Measurements from ENCODE around the gene FERMT3.
"Not testable (repeated sequence)": the region's sequence is repeated elsewhere in the genome, so short reads cannot be mapped to it uniquely, and the experiment has no call there.

The FERMT3 gene

GRCh38 chr11:64206457-64207255 lies at the start of gene FERMT3:
Gene FERMT3, plus strand, starts transcription at chr11:64206721. Its CDS starts 644 bp downstream, at chr11:64207365.
- DNase-seq = peak; percentile 80

DNA sequence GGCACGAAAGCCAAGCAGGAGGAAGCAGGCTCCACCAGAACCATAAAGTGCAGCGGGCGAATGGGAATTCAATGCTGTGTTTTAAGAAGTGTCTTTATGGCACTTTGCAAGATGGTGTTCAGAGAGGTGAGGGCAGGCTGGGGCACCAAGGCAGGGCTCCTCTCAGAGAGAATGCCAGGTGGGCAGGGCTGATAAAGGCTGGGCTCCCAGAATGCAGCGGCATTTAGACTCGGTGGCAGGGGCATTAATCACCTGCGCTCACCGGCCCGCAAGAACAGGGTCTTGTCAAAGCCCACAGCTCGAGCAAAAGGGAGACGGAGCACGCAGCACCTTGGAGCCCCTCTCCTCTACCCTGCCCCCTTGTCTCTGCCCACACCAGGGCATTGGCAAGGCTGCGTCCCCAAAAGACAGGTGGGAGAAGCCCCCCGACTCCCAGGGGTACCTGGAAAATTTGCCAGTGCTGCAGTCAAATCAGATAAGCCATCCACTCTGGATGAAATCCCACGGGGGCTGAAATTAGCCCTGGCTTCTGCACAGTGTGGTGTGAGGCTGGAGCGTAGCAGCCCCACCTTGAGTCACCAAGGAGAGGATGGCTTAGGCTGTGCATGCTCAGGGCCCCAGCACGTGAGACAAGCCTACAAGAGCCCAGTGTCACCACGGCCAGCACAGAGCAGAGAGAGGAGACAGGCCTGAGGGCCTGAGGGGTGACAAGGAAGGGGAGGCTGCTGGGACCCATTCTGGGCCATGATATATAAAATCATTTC lies 48.7 kb upstream of the FERMT3 start:
- DNase-seq = no peak

- DNase-seq = no peak
These were observed 45.5 kb upstream of the FERMT3 start for GRCh38 chr11:64161037-64161436.

GRCh38 chr11:64162769-64163168 lies 43.8 kb upstream of the FERMT3 start:
- not testable (repeated sequence) for DNase-seq

- DNase-seq = peak; percentile 5
These were observed 42.6 kb upstream of the FERMT3 start for GRCh38 chr11:64163951-64164350.

DNA sequence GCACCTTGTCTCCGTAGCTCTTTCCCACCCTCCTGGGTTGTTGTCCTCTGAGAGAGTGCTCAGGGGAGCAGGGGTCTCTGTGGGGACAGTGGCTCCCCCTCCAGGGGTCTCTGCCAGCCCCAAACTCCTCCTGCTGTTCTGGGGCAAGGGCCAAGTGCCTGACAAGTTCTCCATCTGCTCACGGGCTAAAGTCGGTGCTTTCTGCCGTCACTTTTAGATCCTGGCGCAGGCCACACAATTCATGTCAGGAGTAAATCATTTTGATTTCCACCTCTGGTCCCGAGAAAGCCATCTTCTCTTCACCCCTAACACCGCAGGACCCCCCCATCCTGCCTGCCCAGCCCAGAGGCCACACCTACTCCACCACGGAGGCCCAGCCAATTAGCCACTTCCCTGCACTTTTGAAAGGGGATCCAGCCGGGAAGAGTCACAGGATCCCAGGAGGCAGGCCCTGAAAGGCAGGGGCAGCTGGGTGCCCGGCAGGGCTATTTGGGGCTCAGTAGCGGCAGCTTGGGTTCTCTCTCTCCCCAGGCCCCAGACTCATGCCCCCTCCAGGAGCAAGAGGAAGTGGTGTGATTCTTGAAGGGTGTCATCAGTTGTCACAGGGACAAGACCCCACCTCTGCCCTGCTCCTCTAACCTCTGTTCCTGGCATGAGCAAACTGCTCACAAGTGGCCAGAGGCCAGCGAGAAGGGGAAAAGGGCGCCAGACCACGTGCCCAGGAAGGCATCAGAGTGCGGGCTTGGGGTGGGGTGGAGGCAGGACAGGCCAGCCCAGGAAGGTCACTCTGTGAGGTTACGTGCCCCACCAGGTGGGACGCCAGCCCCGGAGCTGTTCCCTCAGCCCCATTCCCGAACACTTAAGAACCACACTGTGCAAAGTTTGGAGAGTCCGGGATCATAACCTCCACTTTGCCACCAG lies 41.9 kb upstream of the FERMT3 start:
- DNase-seq = peak; percentile 31

GRCh38 chr11:64165481-64165841 lies 41.1 kb upstream of the FERMT3 start:
- peak; percentile 60 for DNase-seq

GRCh38 chr11:64165842-64166635 lies 40.5 kb upstream of the FERMT3 start, which contains the start of gene MACROD1:
Gene MACROD1, minus strand, starts transcription at chr11:64166113. Its CDS starts 119 bp downstream, at chr11:64165994.
- peak; percentile 92 for DNase-seq

- no peak for DNase-seq
These were observed 36.1 kb upstream of the FERMT3 start for GRCh38 chr11:64170419-64170818.

GRCh38 chr11:64173616-64174355 lies 32.7 kb upstream of the FERMT3 start:
- DNase-seq = no peak

GRCh38 chr11:64176751-64177150 lies 29.8 kb upstream of the FERMT3 start:
- no peak for DNase-seq

DNA sequence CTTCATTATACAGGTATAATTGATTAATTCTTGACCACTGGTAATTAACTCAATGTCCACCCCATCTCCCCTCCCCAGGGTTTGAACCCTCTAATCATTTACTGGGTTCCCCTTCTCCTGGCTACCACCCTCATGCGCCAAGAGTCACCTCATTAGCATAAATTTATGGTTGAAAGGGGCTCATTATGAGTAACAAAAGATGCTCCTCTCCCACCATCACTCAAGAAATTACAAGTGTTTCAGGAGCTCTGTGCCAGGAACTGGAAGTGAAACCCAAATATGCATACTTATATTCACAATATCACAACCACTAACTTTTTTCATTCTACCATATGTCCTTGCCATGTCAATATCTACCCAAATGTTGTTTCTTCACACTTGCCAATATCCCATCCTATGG lies 28.3 kb upstream of the FERMT3 start:
- no peak for DNase-seq

GRCh38 chr11:64178951-64179639 lies 27.4 kb upstream of the FERMT3 start:
- DNase-seq = no peak

- DNase-seq = no peak
These were observed 25.6 kb upstream of the FERMT3 start for GRCh38 chr11:64180891-64181290.

- peak; percentile 93 for DNase-seq
These were observed 24.8 kb upstream of the FERMT3 start for GRCh38 chr11:64181506-64182411.

DNA sequence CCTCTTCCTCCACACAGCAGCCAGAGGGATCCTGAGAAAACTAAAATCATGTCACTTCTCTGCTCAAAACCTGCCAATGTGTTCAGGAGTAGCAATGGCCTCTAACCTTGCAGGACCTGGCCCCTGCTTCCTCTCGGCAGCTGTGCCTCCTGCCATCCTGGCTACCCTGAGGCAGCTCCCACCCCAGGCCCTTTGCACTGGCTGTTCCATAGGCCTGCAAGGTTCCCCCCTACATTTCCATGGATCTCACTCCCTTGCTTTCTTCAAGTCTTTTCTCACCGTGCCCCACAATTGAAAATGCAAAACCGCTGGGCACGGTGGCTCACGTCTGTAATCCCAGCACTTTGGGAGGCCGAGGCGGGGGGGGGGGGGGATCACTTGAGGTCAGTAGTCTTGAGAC lies 22.6 kb upstream of the FERMT3 start:
- DNase-seq = no peak

- peak; percentile 93 for DNase-seq
These were observed 21.3 kb upstream of the FERMT3 start for GRCh38 chr11:64185175-64185692.

- DNase-seq = peak; percentile 100
These were observed 20.6 kb upstream of the FERMT3 start, which contains the start of gene STIP1 for GRCh38 chr11:64185693-64186491. Gene STIP1, plus strand, starts transcription at chr11:64186171. Its CDS starts 91 bp downstream, at chr11:64186262.

Measured in OCI-M1 (cell line).